Middle frontal gyrus (tissue), 1 donor: ENCODE measurements around the gene NHSL1.
A peak's percentile ranks its signal among the peaks of the same experiment; 100 is the strongest.
"Not testable (repeated sequence)": the region's sequence is repeated elsewhere in the genome, so short reads cannot be mapped to it uniquely, and the experiment has no call there.

Experiments
- DNase-seq: peaks from one replicate; pipeline ENCODE4 v3.0.0-alpha.2; 2015; ENCODE audit warnings: low spot score; ENCODE audit errors: extremely low spot score

The NHSL1 gene

GRCh38 chr6:138428944-138429598 is 70.2 kb downstream of the NHSL1 start:
- DNase-seq: peak; percentile 40

GRCh38 chr6:138427701-138428100 is 71.6 kb downstream of the NHSL1 start:
- no peak for DNase-seq

GRCh38 chr6:138426500-138427123 is 72.7 kb downstream of the NHSL1 start:
- DNase-seq: no peak

GRCh38 chr6:138425256-138425655 is 74.0 kb downstream of the NHSL1 start:
- DNase-seq: not testable (repeated sequence)

GRCh38 chr6:138424004-138424904 is 75.0 kb downstream of the NHSL1 start:
- DNase-seq: no peak

GRCh38 chr6:138422861-138423260 is 76.4 kb downstream of the NHSL1 start:
- no peak for DNase-seq

- DNase-seq: no peak
Observed at GRCh38 chr6:138421608-138422007, 77.7 kb downstream of the NHSL1 start.

- no peak for DNase-seq
Observed at GRCh38 chr6:138421089-138421488, 78.2 kb downstream of the NHSL1 start.

GRCh38 chr6:138420356-138420755 is 78.9 kb downstream of the NHSL1 start:
- DNase-seq: no peak

- no peak for DNase-seq
Observed at GRCh38 chr6:138419766-138420165, 79.5 kb downstream of the NHSL1 start.

- DNase-seq: no peak
Observed at GRCh38 chr6:138418118-138418742, 81.1 kb downstream of the NHSL1 start.

- no peak for DNase-seq
Observed at GRCh38 chr6:138417493-138418117, 81.7 kb downstream of the NHSL1 start.

GRCh38 chr6:138416206-138416605 is 83.1 kb downstream of the NHSL1 start:
- DNase-seq: no peak

- DNase-seq: no peak
Observed at GRCh38 chr6:138415125-138415524, 84.2 kb downstream of the NHSL1 start.

- no peak for DNase-seq
Observed at GRCh38 chr6:138410972-138411880, 88.1 kb downstream of the NHSL1 start.

GRCh38 chr6:138410048-138410735 is 89.1 kb downstream of the NHSL1 start:
- DNase-seq: no peak

- DNase-seq: no peak
Observed at GRCh38 chr6:138406443-138406842, 92.9 kb downstream of the NHSL1 start.

- DNase-seq: no peak
Observed at GRCh38 chr6:138405816-138406413, 93.4 kb downstream of the NHSL1 start.

GRCh38 chr6:138404666-138405337 is 94.5 kb downstream of the NHSL1 start:
- no peak for DNase-seq
